ENCODE measurements around the gene LBX2.
"Not testable (repeated sequence)": the region's sequence is repeated elsewhere in the genome, so short reads cannot be mapped to it uniquely, and the experiment has no call there.

The LBX2 gene

GRCh38 chr2:74503506-74504475 is 4.4 kb upstream of the LBX2 start:
- no peak for DNase-seq

DNA sequence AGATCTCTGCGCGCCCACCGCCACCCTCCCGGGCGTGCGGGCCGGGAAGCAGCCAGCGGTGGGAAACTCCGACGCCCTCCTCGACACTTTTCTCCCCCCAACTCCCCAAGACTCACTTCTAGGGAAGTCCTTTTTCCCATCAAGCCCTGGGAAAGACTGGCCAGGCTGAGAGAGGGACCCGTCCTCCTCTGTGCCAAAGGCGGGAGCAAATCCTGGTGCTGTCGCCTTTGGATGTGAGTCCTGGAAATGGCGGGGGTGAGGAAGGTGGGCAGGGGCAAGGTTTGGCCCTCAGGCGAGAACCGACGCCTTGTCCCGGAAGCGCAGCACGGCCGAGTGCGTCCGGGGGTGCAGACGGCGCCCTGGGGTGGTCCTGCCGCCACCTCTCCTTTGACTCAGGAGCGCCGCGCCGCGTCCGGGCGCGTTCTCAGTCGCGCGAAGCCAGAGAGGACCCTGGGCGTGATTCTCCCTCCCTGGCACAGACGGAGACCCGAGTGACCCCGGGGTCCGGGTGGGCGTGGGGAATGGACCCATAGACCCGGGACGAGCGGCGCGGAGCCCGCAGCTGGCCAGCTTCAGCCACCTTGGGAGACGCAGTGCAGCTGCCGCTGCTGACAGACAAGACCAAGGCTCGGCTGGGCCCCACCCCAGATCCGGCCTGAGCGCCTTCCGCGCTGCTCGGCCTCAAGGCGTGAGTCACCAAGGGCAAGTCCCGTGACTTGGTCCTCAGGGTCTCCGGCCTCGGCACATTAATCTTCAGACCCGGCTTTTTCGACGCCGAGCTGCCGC is 3.5 kb upstream of the LBX2 start:
- peak; percentile 56 to 75 for DNase-seq

- peak in 1 of 2 experiments; percentile 25 for DNase-seq
Measured at GRCh38 chr2:74502147-74502719, 2.8 kb upstream of the LBX2 start.

DNA sequence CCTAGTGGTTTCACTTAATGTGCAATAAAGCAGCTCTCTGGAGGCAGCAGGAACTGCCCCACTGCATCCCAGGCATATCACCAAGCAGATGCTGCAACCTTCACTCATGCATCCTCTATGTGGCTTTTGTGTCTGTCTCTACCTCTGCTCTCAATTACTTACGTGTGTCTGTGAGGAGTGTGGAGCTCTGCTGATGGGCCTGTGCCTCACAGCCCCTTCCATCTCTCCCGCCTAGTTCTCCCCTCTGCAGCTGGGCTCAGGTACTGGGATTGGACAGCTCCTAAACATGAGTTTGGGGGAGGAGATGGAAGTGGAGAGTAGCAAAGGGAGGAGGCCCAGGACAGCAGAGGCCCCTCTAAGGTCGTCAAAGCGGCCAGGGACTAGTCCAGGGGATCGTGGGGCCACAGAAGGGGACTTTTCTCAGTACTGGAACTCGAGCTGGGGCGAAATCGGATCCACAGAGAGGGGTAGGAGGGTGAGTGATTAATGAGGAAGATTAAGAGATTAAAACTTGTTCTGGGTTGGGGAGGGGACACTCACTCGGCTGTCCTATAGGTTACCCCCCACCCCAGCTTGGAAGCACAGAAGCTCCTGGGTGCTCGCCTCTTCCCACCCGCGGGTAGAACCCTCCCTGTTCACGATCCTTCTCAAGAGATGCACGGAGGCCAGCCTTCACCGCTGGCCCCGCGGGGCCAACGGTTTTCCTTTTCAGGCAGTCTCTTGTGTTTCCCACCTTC is 2.1 kb upstream of the LBX2 start:
- no peak for DNase-seq

DNA sequence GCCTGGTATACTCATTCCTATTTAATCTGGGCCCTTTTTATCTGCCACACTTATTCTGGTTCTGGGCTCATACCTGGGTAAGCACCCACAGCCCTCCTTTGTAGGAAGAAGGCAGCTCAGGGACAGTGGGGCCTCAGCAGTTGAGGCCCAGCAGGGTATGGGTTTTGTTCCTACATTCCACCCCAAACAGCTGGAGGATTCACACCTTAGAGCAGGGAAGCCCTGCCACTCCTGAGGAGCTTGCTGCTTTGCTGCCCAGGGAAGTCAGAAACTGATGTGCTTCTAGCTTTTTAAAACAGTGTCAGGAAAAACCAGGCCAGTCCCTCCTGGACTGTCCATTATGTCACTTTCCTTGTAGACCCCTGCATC is 1.2 kb upstream of the LBX2 start:
- DNase-seq, result no peak

GRCh38 chr2:74499940-74500577 is 656 bp upstream of the LBX2 start:
- no peak for DNase-seq

DNA sequence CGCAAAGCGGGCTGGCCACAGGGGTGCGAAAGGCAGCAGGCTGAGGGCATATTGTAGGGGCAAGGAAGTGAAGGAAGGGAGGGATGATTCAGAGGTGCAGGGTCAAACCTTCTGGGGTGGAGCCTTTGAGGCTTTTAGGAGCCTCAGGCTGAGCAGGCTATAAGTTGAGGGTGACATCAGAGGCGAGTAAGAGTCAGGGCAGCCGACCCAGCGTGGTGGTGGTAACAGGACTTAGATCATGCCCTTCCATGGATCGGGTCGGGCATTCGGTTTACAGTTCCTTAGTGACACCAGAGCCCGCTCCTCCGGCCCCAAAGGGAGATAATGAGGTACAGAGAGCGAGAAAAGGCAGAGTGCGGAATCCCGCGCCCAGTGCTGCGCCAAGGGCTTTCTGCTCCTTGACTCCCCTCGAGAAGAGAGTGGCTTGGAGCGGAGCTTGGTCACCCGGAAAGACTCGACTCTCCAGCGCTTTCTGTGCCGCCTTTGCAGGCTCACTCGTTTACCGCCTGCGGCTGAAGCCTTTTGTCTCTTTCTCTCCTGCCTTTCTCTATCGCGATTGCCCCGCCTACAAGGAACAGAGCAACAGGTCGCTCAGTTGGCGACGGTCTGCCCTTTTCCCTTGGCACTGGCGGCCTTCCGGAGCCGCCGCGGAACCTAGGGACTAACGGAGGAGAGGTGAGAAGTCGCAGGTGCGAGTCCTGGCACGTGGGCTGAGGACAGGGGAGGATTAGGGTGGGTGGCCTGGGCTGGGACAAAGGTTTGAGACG is 720 bp downstream of the LBX2 start:
- DNase-seq, result peak; percentile 57 to 65

DNA sequence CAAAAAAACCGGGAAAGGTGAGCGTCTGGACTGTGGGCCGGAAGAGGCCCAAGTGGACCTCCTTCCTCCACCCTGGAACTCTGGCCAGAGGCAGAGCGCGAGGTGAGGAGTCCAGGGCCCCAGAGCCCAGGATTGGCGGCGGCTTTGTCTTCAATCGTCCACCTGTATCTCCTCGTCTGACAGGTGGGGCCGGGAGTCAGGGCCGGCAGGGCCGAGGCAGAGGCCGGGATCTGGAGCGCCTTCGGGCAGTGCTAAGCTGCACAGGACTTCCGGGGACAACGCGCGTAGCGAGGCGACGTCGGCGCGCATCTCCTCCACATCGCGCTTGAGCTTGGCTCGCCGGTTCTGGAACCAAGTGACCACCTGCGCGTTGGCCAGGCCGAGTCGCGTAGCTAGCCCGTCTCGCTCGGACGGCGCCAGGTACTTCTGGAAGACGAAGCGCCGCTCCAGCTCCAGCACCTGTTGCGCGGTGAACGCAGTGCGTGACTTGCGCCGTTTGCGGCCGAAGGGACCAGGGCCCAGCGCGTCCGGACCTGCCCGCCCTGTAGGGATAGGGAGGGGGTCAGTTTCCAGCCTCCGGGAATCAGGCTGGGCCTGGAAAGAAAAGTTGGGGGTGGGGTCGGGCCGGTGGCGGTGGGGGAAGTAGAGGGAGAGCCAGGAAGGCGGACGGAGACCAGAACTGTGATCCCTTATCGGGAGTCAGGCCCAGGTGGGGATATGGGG is 1.5 kb downstream of the LBX2 start:
- DNase-seq, result no peak

- DNase-seq, result no peak
Measured at GRCh38 chr2:74496997-74497776, 2.2 kb downstream of the LBX2 start.

DNA sequence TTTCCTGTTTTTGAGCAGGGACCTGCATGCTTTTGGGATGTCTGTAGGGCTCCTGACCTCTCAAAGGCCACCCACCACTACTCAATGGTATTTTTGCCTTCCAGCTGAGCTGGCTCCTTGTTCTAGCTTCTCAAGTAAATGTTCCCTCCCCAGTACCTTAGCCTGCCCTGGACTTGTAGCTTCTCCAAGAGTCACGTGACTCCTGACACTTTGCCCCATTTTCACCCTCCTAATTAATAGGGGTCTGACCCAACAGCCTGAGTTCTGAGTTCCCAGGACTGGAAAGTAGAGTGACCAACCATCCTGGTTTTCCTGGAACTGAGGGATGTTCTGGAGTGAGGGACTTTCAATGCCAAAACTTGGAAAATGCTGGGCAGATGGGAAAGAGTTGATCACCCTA is 4.0 kb downstream of the LBX2 start:
- DNase-seq, result no peak

DNA sequence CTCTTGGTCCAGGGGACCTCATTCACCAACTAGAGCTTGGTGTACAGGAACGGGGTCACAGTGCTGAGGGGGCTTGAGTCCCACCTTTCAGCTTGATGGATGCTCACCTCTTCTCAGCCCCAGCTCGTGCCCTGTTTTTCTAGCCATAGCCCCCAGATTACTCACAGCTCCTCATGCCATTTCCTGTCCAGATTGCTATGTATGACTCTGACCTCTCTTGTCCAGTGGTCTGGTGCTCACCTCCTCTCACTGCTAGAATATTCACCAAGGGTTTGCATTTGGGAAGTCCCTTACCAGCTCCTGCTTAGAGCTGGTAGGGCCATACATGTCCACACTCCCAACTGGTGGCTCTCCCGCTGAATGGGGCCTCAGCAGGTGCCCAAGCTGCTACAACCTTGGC is 5.9 kb downstream of the LBX2 start:
- no peak for DNase-seq

DNA sequence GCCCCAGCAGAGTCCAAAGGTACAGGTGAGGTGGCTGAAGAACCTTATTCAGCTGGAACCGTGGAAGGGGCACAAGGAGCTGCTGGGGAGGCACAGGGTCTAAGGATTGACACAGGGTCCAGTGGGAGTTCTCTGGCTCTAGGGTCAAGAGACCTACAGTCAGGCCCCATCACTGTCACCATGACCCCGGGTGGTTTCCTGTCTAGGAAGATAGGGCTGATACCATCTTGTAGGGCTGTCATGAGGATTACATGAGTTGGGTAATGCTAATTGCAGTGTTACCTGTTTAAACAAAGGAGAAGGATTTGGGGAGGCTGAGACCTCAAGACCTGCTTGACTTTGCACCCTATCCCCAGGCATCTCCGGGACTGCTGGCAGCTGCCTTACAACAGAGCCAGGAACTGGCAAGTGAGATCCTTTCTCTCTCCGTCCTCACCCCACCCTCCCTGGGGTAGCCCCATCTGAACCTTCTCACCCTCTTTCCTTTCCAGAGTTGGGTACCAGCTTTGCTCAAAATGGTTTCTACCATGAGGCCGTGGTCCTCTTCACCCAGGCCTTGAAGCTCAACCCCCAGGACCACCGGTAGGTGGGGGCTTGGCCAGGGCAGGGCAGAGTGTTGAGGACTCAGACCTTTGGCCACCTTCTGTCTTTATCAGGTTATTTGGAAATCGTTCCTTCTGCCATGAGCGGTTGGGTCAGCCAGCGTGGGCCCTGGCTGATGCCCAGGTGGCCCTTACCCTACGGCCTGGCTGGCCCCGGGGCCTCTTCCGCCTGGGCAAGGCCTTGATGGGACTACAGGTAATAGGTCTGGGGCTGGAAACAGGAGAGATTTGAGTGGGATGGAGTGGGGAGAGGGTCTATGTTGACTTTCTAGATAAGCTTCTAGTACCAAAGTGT is 7.5 kb downstream of the LBX2 start:
- DNase-seq, result no peak

DNA sequence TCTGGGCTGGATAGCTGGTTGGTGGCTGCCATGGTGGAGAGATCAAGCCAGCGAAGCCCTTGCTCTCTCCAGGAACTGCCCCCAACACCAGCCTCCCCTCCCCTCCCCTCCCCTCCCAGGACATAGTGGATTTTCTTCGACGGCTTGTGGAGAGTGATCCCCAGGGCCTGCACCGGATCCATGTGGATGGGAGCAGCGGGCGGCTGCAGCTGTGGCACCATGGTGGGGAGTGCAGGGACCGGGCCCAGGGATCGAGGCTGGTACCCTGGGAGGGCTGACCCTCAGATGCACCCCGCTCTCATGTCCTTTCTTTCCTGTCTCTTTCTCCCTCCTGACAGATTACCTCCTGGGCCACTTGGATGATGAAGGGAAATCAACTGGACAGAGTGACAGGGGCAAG is 9.5 kb downstream of the LBX2 start:
- no peak for DNase-seq

GRCh38 chr2:74488643-74489481 is 10.5 kb downstream of the LBX2 start:
- DNase-seq, result no peak

GRCh38 chr2:74486141-74486540 is 13.3 kb downstream of the LBX2 start:
- DNase-seq, result no peak

GRCh38 chr2:74483675-74484164 is 15.7 kb downstream of the LBX2 start:
- not testable (repeated sequence) for DNase-seq

- peak; percentile 95 to 96 for DNase-seq
Measured at GRCh38 chr2:74482801-74483674, 16.4 kb downstream of the LBX2 start, which contains the start of the genes CCDC142 and TTC31. Gene CCDC142, minus strand, starts transcription at chr2:74482998. Its CDS starts 161 bp downstream, at chr2:74482837. Gene TTC31, plus strand, starts transcription at chr2:74483081. Its CDS starts 15 bp downstream, at chr2:74483096.
